Vagina (tissue), 2 donors: ENCODE measurements around the gene MGMT.

Source experiments
- POLR2A ChIP-seq, 2 donors: fragments of 450-650 bp; IDR thresholded peaks; one replicate each; pipeline ENCODE4 v1.6.1; 2017; ENCODE audit warnings: antibody characterized with exemption in 2 of 2, mild to moderate bottlenecking in 2 of 2, moderate library complexity in 2 of 2
- POLR2AphosphoS5 ChIP-seq, 2 donors: sonication (generic); formaldehyde crosslinking; IDR thresholded peaks; one replicate each; pipeline ENCODE4 v1.9.0; 2017; ENCODE audit warnings: antibody characterized with exemption in 2 of 2, mild to moderate bottlenecking in 2 of 2, low read depth in 1 of 2; ENCODE audit not compliant: insufficient read depth in 1 of 2

GRCh38 chr10:129608653-129609052 is 141.6 kb downstream of the MGMT start:
- TF ChIP-seq POLR2A (IDR thresholded peaks at IDR 0.05) (no peak), POLR2AphosphoS5 (IDR thresholded peaks at IDR 0.05; ENCODE audit: insufficient read depth in 1 of 2, low read depth in 1 of 2) (no peak)
